AG09309 (cell line): Measurements from ENCODE around the gene HNRNPF.

Experiments used
- DNase-seq: peaks from one replicate; pipeline ENCODE4 v3.0.0-alpha.2; 2010; ENCODE audit warnings: low read depth
- H3K4me3 ChIP-seq: 2 replicates; pipeline ENCODE4 v1.5.1; 2011; ENCODE audit warnings: mild to moderate bottlenecking, low read depth, low read length, moderate library complexity; ENCODE audit not compliant: control insufficient read depth
- CTCF ChIP-seq: IDR thresholded peaks from 2 replicates; pipeline ENCODE4 v1.5.1; 2011; ENCODE audit warnings: mild to moderate bottlenecking, low read depth, low read length, inconsistent platforms; ENCODE audit not compliant: insufficient read depth, control insufficient read depth; ENCODE audit errors: missing control alignments

The HNRNPF gene

GRCh38 chr10:43390759-43391158 is 18.2 kb downstream of the HNRNPF start:
- no peak overlapping the region for H3K4me3 ChIP-seq
- no peak for DNase-seq
- TF ChIP-seq CTCF = peak; percentile 70

GRCh38 chr10:43390333-43390732 is 18.7 kb downstream of the HNRNPF start:
- no peak overlapping the region for H3K4me3 ChIP-seq
- no peak for TF ChIP-seq CTCF
- no peak for DNase-seq

GRCh38 chr10:43389867-43390266 is 19.1 kb downstream of the HNRNPF start:
- TF ChIP-seq CTCF = no peak
- no peak for DNase-seq
- H3K4me3 ChIP-seq = no peak overlapping the region

GRCh38 chr10:43387678-43388032 is 21.3 kb downstream of the HNRNPF start:
- no peak for DNase-seq
- TF ChIP-seq CTCF = no peak
- no peak overlapping the region for H3K4me3 ChIP-seq

GRCh38 chr10:43386981-43387677 is 21.9 kb downstream of the HNRNPF start:
- H3K4me3 ChIP-seq = no peak overlapping the region
- TF ChIP-seq CTCF = no peak
- DNase-seq = no peak

GRCh38 chr10:43386549-43386948 is 22.4 kb downstream of the HNRNPF start:
- no peak overlapping the region for H3K4me3 ChIP-seq
- no peak for TF ChIP-seq CTCF
- DNase-seq = no peak
